ENCODE measurements around the gene SLC35F5.

SLC35F5 gene

GRCh38 chr2:113724010-113724409 lies 32.4 kb downstream of the SLC35F5 start:
- TF ChIP-seq EP300 (IDR thresholded peaks at IDR 0.05; ENCODE audit: borderline replicate concordance) (no peak), ZBTB7A (IDR thresholded peaks at IDR 0.05; ENCODE audit: low read depth) (no peak), YY1 (IDR thresholded peaks at IDR 0.05; ENCODE audit: low read depth) (no peak), MAX (IDR thresholded peaks at IDR 0.05) (no peak), TCF12 (IDR thresholded peaks at IDR 0.05; ENCODE audit: low read depth) (no peak)

- TF ChIP-seq TAF1 (IDR thresholded peaks at IDR 0.05; ENCODE audit: low read depth) (no peak), EGR1 (IDR thresholded peaks at IDR 0.05) (no peak), TCF12 (IDR thresholded peaks at IDR 0.05; ENCODE audit: low read depth) (no peak), YY1 (IDR thresholded peaks at IDR 0.05; ENCODE audit: low read depth) (no peak), TEAD4 (IDR thresholded peaks at IDR 0.05) (no peak), REST (IDR thresholded peaks at IDR 0.05; ENCODE audit: low read depth) (no peak), USF1 (IDR thresholded peaks at IDR 0.05) (no peak), CREB1 (IDR thresholded peaks at IDR 0.05; ENCODE audit: low read depth) (no peak), MAX (IDR thresholded peaks at IDR 0.05) (no peak), RAD21 (IDR thresholded peaks at IDR 0.05; ENCODE audit: low read depth) (no peak), FOXM1 (IDR thresholded peaks at IDR 0.05; ENCODE audit: borderline replicate concordance, low read depth) (no peak), CEBPB (IDR thresholded peaks at IDR 0.05) (no peak)
These were observed 33.0 kb downstream of the SLC35F5 start for GRCh38 chr2:113723411-113723810.

- TF ChIP-seq MAX (IDR thresholded peaks at IDR 0.05) (no peak), RAD21 (IDR thresholded peaks at IDR 0.05; ENCODE audit: low read depth) (peak; percentile 44; the same call in 1 of the 2 replicates)
These were observed 36.3 kb downstream of the SLC35F5 start for GRCh38 chr2:113720167-113720566.

- TF ChIP-seq REST (IDR thresholded peaks at IDR 0.05; ENCODE audit: low read depth) (no peak), TEAD4 (IDR thresholded peaks at IDR 0.05) (no peak), CEBPB (IDR thresholded peaks at IDR 0.05) (no peak), FOXM1 (IDR thresholded peaks at IDR 0.05; ENCODE audit: borderline replicate concordance, low read depth) (no peak), TCF12 (IDR thresholded peaks at IDR 0.05; ENCODE audit: low read depth) (no peak), ZBTB7A (IDR thresholded peaks at IDR 0.05; ENCODE audit: low read depth) (no peak), MAX (IDR thresholded peaks at IDR 0.05) (no peak), RAD21 (IDR thresholded peaks at IDR 0.05; ENCODE audit: low read depth) (no peak), NFIC (IDR thresholded peaks at IDR 0.05) (no peak), TAF1 (IDR thresholded peaks at IDR 0.05; ENCODE audit: low read depth) (no peak), USF1 (IDR thresholded peaks at IDR 0.05) (no peak), CREB1 (IDR thresholded peaks at IDR 0.05; ENCODE audit: low read depth) (no peak), EP300 (IDR thresholded peaks at IDR 0.05; ENCODE audit: borderline replicate concordance) (no peak)
These were observed 40.2 kb downstream of the SLC35F5 start for GRCh38 chr2:113716291-113716690.

- no peak for TF ChIP-seq TCF12 (IDR thresholded peaks at IDR 0.05; ENCODE audit: low read depth)
- no peak for TF ChIP-seq TAF1 (IDR thresholded peaks at IDR 0.05; ENCODE audit: low read depth)
- no peak for TF ChIP-seq EP300 (IDR thresholded peaks at IDR 0.05; ENCODE audit: borderline replicate concordance)
- TF ChIP-seq REST (IDR thresholded peaks at IDR 0.05; ENCODE audit: low read depth) = no peak
These were observed 43.5 kb downstream of the SLC35F5 start for GRCh38 chr2:113712941-113713340.

Data from Ishikawa (cell line).